ENCODE results near the gene CDH3. TPM values are rescaled to one million over a fixed set of nuclear protein-coding genes. Genes with fewer than 3 reads are reported as not detected.

CDH3 gene
- total and polyA plus RNA-seq, 2 of the 13 experiments (the other 11 are each of a cell fraction or from before 2014, with no cell fraction given), result 0.11 TPM; not detected in 1

DNA sequence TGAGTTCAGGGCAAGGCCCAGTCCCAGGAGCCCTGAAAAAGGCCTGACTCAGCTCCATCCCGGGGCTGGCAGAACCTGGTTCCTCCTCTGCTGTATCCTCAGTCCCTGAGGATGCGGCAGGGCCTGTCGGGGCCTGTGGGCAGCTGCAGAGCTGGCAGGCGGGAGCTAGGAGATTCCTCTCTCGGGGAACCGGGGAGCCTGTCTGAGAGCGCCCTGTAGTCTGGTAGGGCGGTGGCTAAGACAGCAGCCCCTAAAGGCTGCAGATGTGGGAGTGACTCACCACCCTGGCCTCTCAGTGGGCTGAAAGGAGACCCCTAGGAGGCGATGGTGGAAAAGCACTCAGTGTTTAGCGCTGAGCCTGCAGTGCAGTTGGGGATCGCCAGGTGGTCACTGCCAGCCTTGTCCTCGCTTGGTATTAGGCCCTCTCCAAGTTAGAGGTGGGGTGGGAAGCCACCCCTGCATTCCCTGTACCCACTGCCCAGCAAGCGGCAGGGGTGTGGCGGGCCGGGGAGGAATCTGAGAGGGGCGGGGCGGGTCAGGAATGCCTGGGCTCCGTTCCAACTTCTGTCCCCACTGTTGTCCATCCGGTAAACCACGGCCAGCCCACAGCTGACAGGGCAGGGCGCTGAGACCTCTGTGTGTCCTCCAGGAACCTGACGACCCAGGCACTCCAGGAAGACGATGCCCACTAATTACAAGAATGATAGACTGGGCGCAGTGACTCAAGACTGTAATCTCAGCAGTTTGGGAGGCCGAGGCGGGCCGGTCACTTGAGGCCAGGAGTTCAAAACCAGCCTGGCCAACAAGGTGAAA, 62.4 kb downstream of the CDH3 start (continued):
- TF ChIP-seq, protein P1, sequence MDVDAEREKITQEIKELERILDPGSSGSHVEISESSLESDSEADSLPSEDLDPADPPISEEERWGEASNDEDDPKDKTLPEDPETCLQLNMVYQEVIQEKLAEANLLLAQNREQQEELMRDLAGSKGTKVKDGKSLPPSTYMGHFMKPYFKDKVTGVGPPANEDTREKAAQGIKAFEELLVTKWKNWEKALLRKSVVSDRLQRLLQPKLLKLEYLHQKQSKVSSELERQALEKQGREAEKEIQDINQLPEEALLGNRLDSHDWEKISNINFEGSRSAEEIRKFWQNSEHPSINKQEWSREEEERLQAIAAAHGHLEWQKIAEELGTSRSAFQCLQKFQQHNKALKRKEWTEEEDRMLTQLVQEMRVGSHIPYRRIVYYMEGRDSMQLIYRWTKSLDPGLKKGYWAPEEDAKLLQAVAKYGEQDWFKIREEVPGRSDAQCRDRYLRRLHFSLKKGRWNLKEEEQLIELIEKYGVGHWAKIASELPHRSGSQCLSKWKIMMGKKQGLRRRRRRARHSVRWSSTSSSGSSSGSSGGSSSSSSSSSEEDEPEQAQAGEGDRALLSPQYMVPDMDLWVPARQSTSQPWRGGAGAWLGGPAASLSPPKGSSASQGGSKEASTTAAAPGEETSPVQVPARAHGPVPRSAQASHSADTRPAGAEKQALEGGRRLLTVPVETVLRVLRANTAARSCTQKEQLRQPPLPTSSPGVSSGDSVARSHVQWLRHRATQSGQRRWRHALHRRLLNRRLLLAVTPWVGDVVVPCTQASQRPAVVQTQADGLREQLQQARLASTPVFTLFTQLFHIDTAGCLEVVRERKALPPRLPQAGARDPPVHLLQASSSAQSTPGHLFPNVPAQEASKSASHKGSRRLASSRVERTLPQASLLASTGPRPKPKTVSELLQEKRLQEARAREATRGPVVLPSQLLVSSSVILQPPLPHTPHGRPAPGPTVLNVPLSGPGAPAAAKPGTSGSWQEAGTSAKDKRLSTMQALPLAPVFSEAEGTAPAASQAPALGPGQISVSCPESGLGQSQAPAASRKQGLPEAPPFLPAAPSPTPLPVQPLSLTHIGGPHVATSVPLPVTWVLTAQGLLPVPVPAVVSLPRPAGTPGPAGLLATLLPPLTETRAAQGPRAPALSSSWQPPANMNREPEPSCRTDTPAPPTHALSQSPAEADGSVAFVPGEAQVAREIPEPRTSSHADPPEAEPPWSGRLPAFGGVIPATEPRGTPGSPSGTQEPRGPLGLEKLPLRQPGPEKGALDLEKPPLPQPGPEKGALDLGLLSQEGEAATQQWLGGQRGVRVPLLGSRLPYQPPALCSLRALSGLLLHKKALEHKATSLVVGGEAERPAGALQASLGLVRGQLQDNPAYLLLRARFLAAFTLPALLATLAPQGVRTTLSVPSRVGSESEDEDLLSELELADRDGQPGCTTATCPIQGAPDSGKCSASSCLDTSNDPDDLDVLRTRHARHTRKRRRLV (CRISPR knock-in tag; IDR thresholded peaks at IDR 0.05), result 0 out of 2 replicates have a peak, but pooled peaks have one; percentile 3
- TF ChIP-seq ZNF530 (CRISPR knock-in tag; IDR thresholded peaks at IDR 0.05; ENCODE audit: low read depth) (no peak), ZNF776 (CRISPR knock-in tag; IDR thresholded peaks at IDR 0.05) (no peak), NAIF1 (CRISPR knock-in tag; IDR thresholded peaks at IDR 0.05; ENCODE audit: borderline replicate concordance) (0 out of 2 replicates have a peak, but pooled peaks have one; percentile 29), ZNF670 (CRISPR knock-in tag; IDR thresholded peaks at IDR 0.05; ENCODE audit: borderline replicate concordance) (no peak), GZF1 (CRISPR knock-in tag; IDR thresholded peaks at IDR 0.05) (peak; percentile 43; the same call in 1 of the 2 replicates), TCF7 (IDR thresholded peaks at IDR 0.05; ENCODE audit: low read depth) (no peak), ZMYM4 (CRISPR knock-in tag; IDR thresholded peaks at IDR 0.05) (peak; percentile 29; the same call in 1 of the 2 replicates), SCMH1 (CRISPR knock-in tag; IDR thresholded peaks at IDR 0.05; ENCODE audit: borderline replicate concordance) (no peak), ZNF263 (CRISPR knock-in tag; IDR thresholded peaks at IDR 0.05) (peak; percentile 15; the same call in 1 of the 2 replicates), HMG20A (CRISPR knock-in tag; IDR thresholded peaks at IDR 0.05; ENCODE audit: borderline replicate concordance) (no peak; the same call in 1 of the 2 replicates), NFIC (IDR thresholded peaks at IDR 0.05; ENCODE audit: low read length) (no peak), FOSL2 (CRISPR knock-in tag; IDR thresholded peaks at IDR 0.05) (peak; percentile 90), SOX13 (IDR thresholded peaks at IDR 0.05) (no peak), SOX13 (CRISPR knock-in tag; conservative IDR thresholded peaks at IDR 0.05 in 1 of 2, IDR thresholded peaks at IDR 0.05 in 1 of 2) (peak in 1 of 2 experiments; percentile 51; a peak in 1 of 4 replicates), ZNF33B (CRISPR knock-in tag; IDR thresholded peaks at IDR 0.05) (no peak), KLF16 (CRISPR knock-in tag; IDR thresholded peaks at IDR 0.05) (peak in 1 of 2 experiments; percentile 62; a peak in 1 of 4 replicates), JUNB (CRISPR knock-in tag; IDR thresholded peaks at IDR 0.05; ENCODE audit: borderline replicate concordance) (no peak), PPARG (CRISPR knock-in tag; conservative IDR thresholded peaks at IDR 0.05) (peak; percentile 52; the same call in 1 of the 2 replicates), ELF3 (CRISPR knock-in tag; IDR thresholded peaks at IDR 0.05) (peak; percentile 63), RBM39 (IDR thresholded peaks at IDR 0.05; ENCODE audit: low read depth, low read length, poor library complexity, severe bottlenecking) (peak; percentile 69), SNAPC2 (CRISPR knock-in tag; IDR thresholded peaks at IDR 0.05) (no peak), CHD2 (IDR thresholded peaks at IDR 0.05; ENCODE audit: low read depth, low read length) (no peak)
- TF ChIP-seq, protein P2, sequence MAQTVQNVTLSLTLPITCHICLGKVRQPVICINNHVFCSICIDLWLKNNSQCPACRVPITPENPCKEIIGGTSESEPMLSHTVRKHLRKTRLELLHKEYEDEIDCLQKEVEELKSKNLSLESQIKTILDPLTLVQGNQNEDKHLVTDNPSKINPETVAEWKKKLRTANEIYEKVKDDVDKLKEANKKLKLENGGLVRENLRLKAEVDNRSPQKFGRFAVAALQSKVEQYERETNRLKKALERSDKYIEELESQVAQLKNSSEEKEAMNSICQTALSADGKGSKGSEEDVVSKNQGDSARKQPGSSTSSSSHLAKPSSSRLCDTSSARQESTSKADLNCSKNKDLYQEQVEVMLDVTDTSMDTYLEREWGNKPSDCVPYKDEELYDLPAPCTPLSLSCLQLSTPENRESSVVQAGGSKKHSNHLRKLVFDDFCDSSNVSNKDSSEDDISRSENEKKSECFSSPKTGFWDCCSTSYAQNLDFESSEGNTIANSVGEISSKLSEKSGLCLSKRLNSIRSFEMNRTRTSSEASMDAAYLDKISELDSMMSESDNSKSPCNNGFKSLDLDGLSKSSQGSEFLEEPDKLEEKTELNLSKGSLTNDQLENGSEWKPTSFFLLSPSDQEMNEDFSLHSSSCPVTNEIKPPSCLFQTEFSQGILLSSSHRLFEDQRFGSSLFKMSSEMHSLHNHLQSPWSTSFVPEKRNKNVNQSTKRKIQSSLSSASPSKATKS (CRISPR knock-in tag; IDR thresholded peaks at IDR 0.05), result peak; percentile 57; the same call in 1 of the 2 replicates
